Mesothelial cell of epicardium (in vitro differentiated cells): ENCODE data around the gene SLC1A1. TPM values are rescaled to one million over a fixed set of nuclear protein-coding genes. Genes with fewer than 3 reads are reported as not detected.

Source experiments
- DNase-seq, 2 experiments: peaks; one replicate each; pipeline ENCODE4 v3.0.0; 2021; ENCODE audit warnings: low spot score in 2 of 2; ENCODE audit not compliant: unreplicated experiment in 2 of 2
- H3K27ac Mint-ChIP-seq: 2 replicates; pipeline ENCODE4 v1.8.0; 2021; ENCODE audit warnings: mixed read lengths
- H3K27me3 Mint-ChIP-seq: 2 replicates; pipeline ENCODE4 v1.8.0; 2021; ENCODE audit warnings: low read depth, mixed read lengths
- H3K36me3 Mint-ChIP-seq: 2 replicates; pipeline ENCODE4 v1.8.0; 2021; ENCODE audit warnings: mixed read lengths
- H3K4me1 Mint-ChIP-seq: 2 replicates; pipeline ENCODE4 v1.8.0; 2021; ENCODE audit warnings: mixed read lengths
- H3K4me3 Mint-ChIP-seq: 2 replicates; pipeline ENCODE4 v1.8.0; 2021; ENCODE audit warnings: mild to moderate bottlenecking, moderate library complexity, mixed read lengths
- H3K9me3 Mint-ChIP-seq: 2 replicates; pipeline ENCODE4 v1.8.0; 2021; ENCODE audit warnings: mixed read lengths
- CTCF ChIP-seq: fragments of 200-600 bp; sonication (generic); IDR thresholded peaks from one replicate; pipeline ENCODE4 v1.5.0; 2021; ENCODE audit warnings: antibody characterized with exemption; ENCODE audit not compliant: unreplicated experiment
- total RNA-seq: library from RNA; stranded (reverse); gene quantifications from 3 replicates; pipeline ENCODE4 v1.2.1, GENCODE V29; 2021

Gene SLC1A1
- total RNA-seq, 1 donor from 2014 or later, result 3.9 TPM

GRCh38 chr9:4581861-4582565 is 91.7 kb downstream of the SLC1A1 start:
- Mint-ChIP-seq H3K27me3 (no peaks in the 10 kb centered on the region), H3K4me3 (no peak overlapping the region), H3K27ac (no peak overlapping the region), H3K36me3 (no peaks in the 10 kb centered on the region), H3K9me3 (no peaks in the 10 kb centered on the region), H3K4me1 (peaks cover 15% of the 10 kb centered on the region)
- TF ChIP-seq CTCF, result no peak
- DNase-seq, result no peak

GRCh38 chr9:4583001-4583400 is 92.7 kb downstream of the SLC1A1 start:
- TF ChIP-seq CTCF, result no peak
- DNase-seq, result no peak
- H3K27ac Mint-ChIP-seq, result no peak overlapping the region
- H3K27me3 Mint-ChIP-seq, result no peaks in the 10 kb centered on the region
- H3K36me3 Mint-ChIP-seq, result no peaks in the 10 kb centered on the region
- H3K4me3 Mint-ChIP-seq, result no peak overlapping the region
- H3K4me1 Mint-ChIP-seq, result peaks cover 15% of the 10 kb centered on the region
- H3K9me3 Mint-ChIP-seq, result no peaks in the 10 kb centered on the region

GRCh38 chr9:4584636-4585035 is 94.4 kb downstream of the SLC1A1 start:
- no peaks in the 10 kb centered on the region for H3K9me3 Mint-ChIP-seq
- H3K27ac Mint-ChIP-seq, result no peak overlapping the region
- peaks cover 10% of the 10 kb centered on the region for H3K4me1 Mint-ChIP-seq
- H3K36me3 Mint-ChIP-seq, result no peaks in the 10 kb centered on the region
- H3K4me3 Mint-ChIP-seq, result no peak overlapping the region
- H3K27me3 Mint-ChIP-seq, result no peaks in the 10 kb centered on the region
- no peak for DNase-seq
- TF ChIP-seq CTCF, result no peak

- no peak for TF ChIP-seq CTCF
- Mint-ChIP-seq H3K4me3 (no peak overlapping the region), H3K36me3 (no peaks in the 10 kb centered on the region), H3K27me3 (no peaks in the 10 kb centered on the region), H3K27ac (no peak overlapping the region), H3K9me3 (no peaks in the 10 kb centered on the region), H3K4me1 (peaks cover 10% of the 10 kb centered on the region)
- DNase-seq, result no peak
Measured at GRCh38 chr9:4585135-4585534, 94.9 kb downstream of the SLC1A1 start.

- Mint-ChIP-seq H3K4me1 (peaks cover 20% of the 10 kb centered on the region), H3K36me3 (no peaks in the 10 kb centered on the region)
Measured at GRCh38 chr9:4588721-4589120, 98.5 kb downstream of the SLC1A1 start.

More at GRCh38 chr9:4588721-4589120, 98.5 kb downstream of the SLC1A1 start:
- DNase-seq, result no peak
- no peak overlapping the region for H3K4me3 Mint-ChIP-seq
- no peak overlapping the region for H3K27ac Mint-ChIP-seq
- H3K27me3 Mint-ChIP-seq, result no peaks in the 10 kb centered on the region
- TF ChIP-seq CTCF, result no peak
- H3K9me3 Mint-ChIP-seq, result no peaks in the 10 kb centered on the region
